ENCODE results near the gene BIRC2.

- TF ChIP-seq CTCF (conservative IDR thresholded peaks at IDR 0.05; ENCODE audit: low read depth, low read length) (no peak), MAZ (IDR thresholded peaks at IDR 0.05; ENCODE audit: borderline replicate concordance, low read depth, low read length) (no peak), MXI1 (IDR thresholded peaks at IDR 0.05; ENCODE audit: borderline replicate concordance, low read depth, low read length) (no peak)
Observed at GRCh38 chr11:102423936-102424335, 76.9 kb downstream of the BIRC2 start.
